Epithelial cell of esophagus (primary cell): ENCODE results near the gene TRIM40.

Experiments
- DNase-seq: peaks from one replicate; pipeline ENCODE4 v3.0.0; 2010; ENCODE audit warnings: low read depth
- H3K4me3 ChIP-seq: 2 replicates; pipeline ENCODE4 v1.5.1; 2011; ENCODE audit warnings: mild to moderate bottlenecking, low read length, control low read depth
- TF ChIP-seq, protein P1 (sequence below): IDR thresholded peaks from 2 replicates; pipeline ENCODE4 v1.5.1; 2011; ENCODE audit warnings: low read depth, mild to moderate bottlenecking, low read length, control low read depth, inconsistent platforms; ENCODE audit not compliant: insufficient read depth; ENCODE audit errors: missing control alignments

Gene TRIM40

DNA sequence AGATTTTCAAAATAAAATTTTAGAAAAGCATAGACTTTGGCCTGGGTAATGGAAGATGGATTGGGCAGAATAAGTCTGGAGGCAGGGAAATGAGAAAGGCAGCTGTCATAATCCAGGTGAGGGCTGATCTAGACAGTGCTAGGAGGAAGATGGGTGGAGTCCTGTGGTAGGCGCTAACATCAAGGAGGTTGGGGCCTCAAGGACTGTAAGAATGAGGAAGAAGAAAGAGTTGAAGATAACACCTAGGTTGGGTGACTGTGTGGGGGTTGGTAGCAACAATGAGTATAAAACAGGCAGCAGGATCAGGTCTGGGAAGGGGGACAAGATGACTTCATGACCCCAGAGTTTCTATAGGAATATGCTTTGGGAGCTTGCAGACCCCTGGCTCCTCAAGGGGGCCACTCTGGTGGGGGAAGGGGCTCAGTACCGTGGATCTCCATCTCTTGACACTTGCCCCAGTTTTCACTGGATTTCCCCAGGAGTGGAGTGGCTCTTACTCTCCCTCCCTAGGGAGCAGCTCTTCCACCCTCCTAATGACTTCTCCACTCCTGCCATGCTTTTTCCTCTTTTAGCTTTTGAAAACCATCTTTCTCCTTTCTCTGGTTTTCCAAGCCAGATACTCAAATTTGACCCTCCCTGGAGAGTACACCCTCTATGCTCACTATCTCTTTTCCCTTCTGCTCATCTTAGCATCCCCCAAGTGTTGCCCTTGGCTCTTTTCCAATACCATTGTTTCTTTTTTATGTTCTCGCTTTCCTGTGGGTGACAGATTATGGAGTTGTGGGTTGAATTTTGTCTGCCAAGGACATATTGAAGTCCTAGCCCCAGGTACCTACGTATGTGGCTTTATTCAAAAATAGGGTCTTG is 37.8 kb upstream of the TRIM40 start:
- TF ChIP-seq, protein P1, sequence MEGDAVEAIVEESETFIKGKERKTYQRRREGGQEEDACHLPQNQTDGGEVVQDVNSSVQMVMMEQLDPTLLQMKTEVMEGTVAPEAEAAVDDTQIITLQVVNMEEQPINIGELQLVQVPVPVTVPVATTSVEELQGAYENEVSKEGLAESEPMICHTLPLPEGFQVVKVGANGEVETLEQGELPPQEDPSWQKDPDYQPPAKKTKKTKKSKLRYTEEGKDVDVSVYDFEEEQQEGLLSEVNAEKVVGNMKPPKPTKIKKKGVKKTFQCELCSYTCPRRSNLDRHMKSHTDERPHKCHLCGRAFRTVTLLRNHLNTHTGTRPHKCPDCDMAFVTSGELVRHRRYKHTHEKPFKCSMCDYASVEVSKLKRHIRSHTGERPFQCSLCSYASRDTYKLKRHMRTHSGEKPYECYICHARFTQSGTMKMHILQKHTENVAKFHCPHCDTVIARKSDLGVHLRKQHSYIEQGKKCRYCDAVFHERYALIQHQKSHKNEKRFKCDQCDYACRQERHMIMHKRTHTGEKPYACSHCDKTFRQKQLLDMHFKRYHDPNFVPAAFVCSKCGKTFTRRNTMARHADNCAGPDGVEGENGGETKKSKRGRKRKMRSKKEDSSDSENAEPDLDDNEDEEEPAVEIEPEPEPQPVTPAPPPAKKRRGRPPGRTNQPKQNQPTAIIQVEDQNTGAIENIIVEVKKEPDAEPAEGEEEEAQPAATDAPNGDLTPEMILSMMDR = no peak
- DNase-seq = peak; percentile 30
- H3K4me3 ChIP-seq = no peak overlapping the region

DNA sequence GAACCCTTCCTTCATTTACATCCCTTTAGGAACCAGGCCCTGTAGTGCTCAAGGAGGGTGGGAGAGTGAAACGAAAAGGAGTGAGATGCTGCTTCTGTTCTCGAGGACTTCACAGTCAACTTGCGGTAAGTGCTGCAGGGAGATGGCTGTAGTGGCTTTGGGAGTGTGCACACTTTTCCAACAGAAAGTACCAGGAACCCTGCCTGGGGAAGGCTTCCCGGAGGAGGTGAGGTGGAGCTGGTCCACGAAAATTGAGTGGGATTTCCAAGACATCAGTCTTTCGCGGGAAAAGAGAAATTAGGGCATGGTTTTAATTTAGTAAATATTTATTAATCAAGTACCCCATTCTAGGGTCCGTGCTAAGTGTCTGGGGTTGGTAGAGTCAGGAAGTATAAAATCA is 35.8 kb upstream of the TRIM40 start:
- DNase-seq = no peak
- TF ChIP-seq, protein P1 = no peak
- H3K4me3 ChIP-seq = peak overlapping the region; percentile 56

DNA sequence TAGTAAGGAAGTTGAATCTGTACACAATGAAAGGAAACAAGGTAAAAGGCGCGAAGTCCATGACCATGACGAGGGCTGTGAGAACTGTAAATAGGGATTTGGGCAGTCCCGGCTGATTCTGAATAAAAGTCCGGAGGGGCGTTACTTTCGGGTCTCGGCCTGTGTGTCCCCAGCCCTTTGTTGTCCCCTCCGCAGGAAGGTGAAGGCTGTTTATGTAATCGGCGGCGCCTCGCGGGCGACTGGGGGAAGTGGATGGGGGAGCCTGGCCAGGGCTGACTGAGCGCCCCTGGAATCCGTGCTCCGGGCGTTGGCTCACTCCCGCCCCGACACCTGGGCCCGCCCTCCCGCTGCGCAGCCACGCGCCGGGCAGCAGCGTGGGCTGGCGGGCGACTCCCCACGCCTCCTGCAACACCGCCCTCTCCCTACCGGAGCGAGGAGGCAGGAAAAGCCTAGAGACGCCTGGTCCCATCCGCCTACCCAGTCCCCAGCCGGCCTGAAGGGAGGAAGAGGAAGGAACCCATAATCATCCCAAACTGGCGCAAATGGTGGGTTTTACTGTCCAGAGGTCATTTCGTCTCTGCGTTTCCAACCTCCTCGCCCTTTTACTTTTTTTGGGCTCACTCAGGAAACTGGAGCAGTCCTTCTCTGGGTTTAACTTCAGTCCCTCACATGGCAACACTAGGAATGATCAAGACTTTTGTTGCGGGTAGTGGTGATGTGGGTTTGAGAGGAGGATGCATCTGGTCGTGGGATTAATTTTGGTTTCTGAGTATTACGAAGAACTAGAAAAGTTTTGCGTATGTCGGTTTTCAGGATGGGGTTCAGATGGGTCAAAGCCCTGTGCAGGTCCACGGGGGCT is 35.1 kb upstream of the TRIM40 start:
- peak; percentile 84 for DNase-seq
- TF ChIP-seq, protein P1 = no peak
- peak overlapping the region; percentile 56 for H3K4me3 ChIP-seq

DNA sequence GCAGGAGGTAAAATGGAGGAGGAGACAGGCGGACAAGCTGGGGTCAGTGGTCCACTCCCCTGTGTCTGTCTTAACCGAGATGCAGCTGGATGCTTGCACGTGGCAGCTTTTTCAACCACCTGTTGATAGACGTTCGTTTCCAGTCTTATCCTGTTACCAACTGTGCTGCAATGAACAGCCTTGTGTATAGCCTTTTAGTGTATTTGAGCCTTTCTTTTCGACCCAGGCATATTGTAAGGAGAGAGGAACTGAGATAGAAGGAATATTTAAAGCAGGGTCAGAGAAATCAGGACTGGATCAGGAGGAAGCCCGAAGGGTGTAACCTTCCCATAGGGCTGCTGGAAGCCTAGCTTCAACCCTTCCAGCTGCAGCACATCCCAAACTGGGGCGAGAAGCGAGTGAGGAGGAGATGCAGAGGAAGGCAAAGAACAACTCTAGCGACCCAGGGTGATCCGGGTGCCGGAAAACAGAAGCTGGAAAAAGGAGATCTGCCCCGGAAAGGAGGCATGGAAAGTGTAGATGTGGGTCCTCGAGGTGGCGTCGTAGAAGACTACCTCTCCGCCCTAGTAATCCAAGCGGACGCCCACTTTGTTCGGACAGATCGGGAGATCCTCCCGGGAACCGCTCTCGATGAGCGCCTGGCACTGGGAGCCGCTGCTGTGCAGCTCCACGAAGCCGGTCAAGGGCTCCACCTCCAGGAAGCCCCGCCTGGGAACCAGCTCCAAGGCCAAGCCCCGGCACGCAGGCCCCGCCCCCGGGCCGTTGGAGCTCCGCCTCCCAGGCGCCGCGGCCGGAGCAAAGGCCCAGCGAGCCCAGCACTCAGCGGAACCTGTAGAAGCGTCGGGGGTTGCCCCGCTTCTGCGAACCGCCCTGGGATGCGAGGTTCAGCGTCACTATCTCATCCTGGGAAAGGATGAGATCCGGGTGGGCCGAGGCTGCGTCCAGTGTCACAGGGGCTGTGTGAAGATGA is 34.2 kb upstream of the TRIM40 start:
- H3K4me3 ChIP-seq = peak overlapping the region; percentile 56
- TF ChIP-seq, protein P1 = peak; percentile 18
- DNase-seq = peak; percentile 90

DNA sequence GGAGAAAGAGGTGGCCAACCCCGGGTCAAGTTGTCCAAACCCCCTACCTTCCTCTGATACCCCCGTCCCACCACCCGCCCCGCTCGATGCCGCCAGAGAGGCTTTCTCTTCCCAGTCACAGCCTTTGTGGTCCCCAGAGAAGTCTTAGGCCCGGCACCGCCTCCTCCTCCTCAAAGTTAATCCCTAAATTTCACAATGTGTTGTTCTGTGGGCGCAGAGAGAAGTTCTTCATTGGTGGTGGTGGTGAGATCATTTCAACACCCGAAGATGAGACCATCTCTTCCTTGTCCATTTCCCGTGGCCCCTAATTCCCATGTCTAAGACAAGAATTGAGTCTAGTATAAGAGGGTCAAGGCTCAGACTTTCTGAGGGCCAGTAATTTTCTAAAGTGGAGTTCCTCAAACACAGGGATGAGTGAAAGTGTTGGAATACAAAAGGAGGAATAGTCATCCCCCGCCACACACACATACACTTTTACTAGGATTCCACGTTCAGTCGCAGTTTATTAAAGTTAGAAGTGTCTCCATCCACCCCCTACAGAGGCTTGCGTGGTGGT is 33.4 kb upstream of the TRIM40 start:
- TF ChIP-seq, protein P1 = no peak
- peak overlapping the region; percentile 56 for H3K4me3 ChIP-seq
- DNase-seq = peak; percentile 63
